ENCODE measurements around the gene TMEM132D. TPM values are rescaled to one million over a fixed set of nuclear protein-coding genes. Genes with fewer than 3 reads are reported as not detected.

Gene TMEM132D
- total RNA-seq, 1 donor from 2014 or later: 1.6 TPM

GRCh38 chr12:129873833-129874208 lies 30.0 kb downstream of the TMEM132D start:
- peaks cover 0 to 4% (median 4%) of the 10 kb centered on the region in 3 donors for H3K9me3 ChIP-seq (ENCODE audit: control insufficient read depth in 3 of 3, low read length in 3 of 3)
- no peak overlapping the region for H3K4me3 ChIP-seq (ENCODE audit: low read length in 3 of 3)
- peaks cover 0 to 4% (median 0%) of the 10 kb centered on the region in 3 donors for H3K27me3 ChIP-seq (ENCODE audit: control insufficient read depth in 3 of 3, insufficient read depth in 3 of 3, low read length in 3 of 3)
- no peaks in the 10 kb centered on the region for H3K36me3 ChIP-seq (ENCODE audit: control insufficient read depth in 3 of 3, insufficient read depth in 3 of 3, low read length in 3 of 3)
- no peak overlapping the region for H3K9ac ChIP-seq (ENCODE audit: low read depth in 1 of 3, low read length in 3 of 3)
- no peak overlapping the region for H3K27ac ChIP-seq (ENCODE audit: low read depth, low read length)
- H3K4me1 ChIP-seq (ENCODE audit: control insufficient read depth in 3 of 3, insufficient read depth in 3 of 3, low read length in 3 of 3): no peaks in the 10 kb centered on the region

- Histone ChIP-seq H3K4me3 (ENCODE audit: low read length in 3 of 3) (no peak overlapping the region), H3K9me3 (ENCODE audit: control insufficient read depth in 3 of 3, low read length in 3 of 3) (peaks cover 0 to 4% (median 4%) of the 10 kb centered on the region in 3 donors), H3K36me3 (ENCODE audit: control insufficient read depth in 3 of 3, insufficient read depth in 3 of 3, low read length in 3 of 3) (no peaks in the 10 kb centered on the region), H3K9ac (ENCODE audit: low read depth in 1 of 3, low read length in 3 of 3) (no peak overlapping the region), H3K27me3 (ENCODE audit: control insufficient read depth in 3 of 3, insufficient read depth in 3 of 3, low read length in 3 of 3) (peaks cover 0 to 4% (median 0%) of the 10 kb centered on the region in 3 donors), H3K4me1 (ENCODE audit: control insufficient read depth in 3 of 3, insufficient read depth in 3 of 3, low read length in 3 of 3) (no peaks in the 10 kb centered on the region), H3K27ac (ENCODE audit: low read depth, low read length) (no peak overlapping the region)
Measured at GRCh38 chr12:129873111-129873832, 30.6 kb downstream of the TMEM132D start.

- Histone ChIP-seq H3K4me3 (ENCODE audit: low read length in 3 of 3) (no peak overlapping the region), H3K9ac (ENCODE audit: low read depth in 1 of 3, low read length in 3 of 3) (no peak overlapping the region), H3K36me3 (ENCODE audit: control insufficient read depth in 3 of 3, insufficient read depth in 3 of 3, low read length in 3 of 3) (no peaks in the 10 kb centered on the region), H3K4me1 (ENCODE audit: control insufficient read depth in 3 of 3, insufficient read depth in 3 of 3, low read length in 3 of 3) (no peaks in the 10 kb centered on the region), H3K27me3 (ENCODE audit: control insufficient read depth in 3 of 3, insufficient read depth in 3 of 3, low read length in 3 of 3) (peaks cover 0 to 4% (median 0%) of the 10 kb centered on the region in 3 donors), H3K27ac (ENCODE audit: low read depth, low read length) (no peak overlapping the region), H3K9me3 (ENCODE audit: control insufficient read depth in 3 of 3, low read length in 3 of 3) (peaks cover 0 to 4% (median 4%) of the 10 kb centered on the region in 3 donors)
Measured at GRCh38 chr12:129871991-129872972, 31.5 kb downstream of the TMEM132D start.

- Histone ChIP-seq H3K27me3 (ENCODE audit: control insufficient read depth in 3 of 3, insufficient read depth in 3 of 3, low read length in 3 of 3) (no peaks in the 10 kb centered on the region), H3K9me3 (ENCODE audit: control insufficient read depth in 3 of 3, low read length in 3 of 3) (peaks cover 0 to 4% (median 0%) of the 10 kb centered on the region in 3 donors), H3K4me1 (ENCODE audit: control insufficient read depth in 3 of 3, insufficient read depth in 3 of 3, low read length in 3 of 3) (no peaks in the 10 kb centered on the region), H3K36me3 (ENCODE audit: control insufficient read depth in 3 of 3, insufficient read depth in 3 of 3, low read length in 3 of 3) (no peaks in the 10 kb centered on the region), H3K27ac (ENCODE audit: low read depth, low read length) (no peak overlapping the region), H3K4me3 (ENCODE audit: low read length in 3 of 3) (no peak overlapping the region), H3K9ac (ENCODE audit: low read depth in 1 of 3, low read length in 3 of 3) (no peak overlapping the region)
Measured at GRCh38 chr12:129870796-129871195, 33.0 kb downstream of the TMEM132D start.

- no peaks in the 10 kb centered on the region for H3K4me1 ChIP-seq (ENCODE audit: control insufficient read depth in 3 of 3, insufficient read depth in 3 of 3, low read length in 3 of 3)
- no peak overlapping the region for H3K4me3 ChIP-seq (ENCODE audit: low read length in 3 of 3)
- no peaks in the 10 kb centered on the region for H3K36me3 ChIP-seq (ENCODE audit: control insufficient read depth in 3 of 3, insufficient read depth in 3 of 3, low read length in 3 of 3)
- no peak overlapping the region for H3K27ac ChIP-seq (ENCODE audit: low read depth, low read length)
- H3K27me3 ChIP-seq (ENCODE audit: control insufficient read depth in 3 of 3, insufficient read depth in 3 of 3, low read length in 3 of 3): no peaks in the 10 kb centered on the region
- H3K9ac ChIP-seq (ENCODE audit: low read depth in 1 of 3, low read length in 3 of 3): no peak overlapping the region
- H3K9me3 ChIP-seq (ENCODE audit: control insufficient read depth in 3 of 3, low read length in 3 of 3): peaks cover 0 to 4% (median 0%) of the 10 kb centered on the region in 3 donors
Measured at GRCh38 chr12:129870136-129870535, 33.7 kb downstream of the TMEM132D start.

GRCh38 chr12:129868575-129868974 lies 35.2 kb downstream of the TMEM132D start:
- Histone ChIP-seq H3K27ac (ENCODE audit: low read depth, low read length) (no peak overlapping the region), H3K9ac (ENCODE audit: low read depth in 1 of 3, low read length in 3 of 3) (no peak overlapping the region), H3K4me1 (ENCODE audit: control insufficient read depth in 3 of 3, insufficient read depth in 3 of 3, low read length in 3 of 3) (no peaks in the 10 kb centered on the region), H3K9me3 (ENCODE audit: control insufficient read depth in 3 of 3, low read length in 3 of 3) (peaks cover 0 to 4% (median 0%) of the 10 kb centered on the region in 3 donors), H3K4me3 (ENCODE audit: low read length in 3 of 3) (no peak overlapping the region), H3K36me3 (ENCODE audit: control insufficient read depth in 3 of 3, insufficient read depth in 3 of 3, low read length in 3 of 3) (no peaks in the 10 kb centered on the region), H3K27me3 (ENCODE audit: control insufficient read depth in 3 of 3, insufficient read depth in 3 of 3, low read length in 3 of 3) (no peaks in the 10 kb centered on the region)

GRCh38 chr12:129863938-129864337 lies 39.9 kb downstream of the TMEM132D start:
- Histone ChIP-seq H3K9ac (ENCODE audit: low read depth in 1 of 3, low read length in 3 of 3) (no peak overlapping the region), H3K27me3 (ENCODE audit: control insufficient read depth in 3 of 3, insufficient read depth in 3 of 3, low read length in 3 of 3) (no peaks in the 10 kb centered on the region), H3K4me1 (ENCODE audit: control insufficient read depth in 3 of 3, insufficient read depth in 3 of 3, low read length in 3 of 3) (no peaks in the 10 kb centered on the region), H3K27ac (ENCODE audit: low read depth, low read length) (no peak overlapping the region), H3K9me3 (ENCODE audit: control insufficient read depth in 3 of 3, low read length in 3 of 3) (no peaks in the 10 kb centered on the region), H3K36me3 (ENCODE audit: control insufficient read depth in 3 of 3, insufficient read depth in 3 of 3, low read length in 3 of 3) (no peaks in the 10 kb centered on the region), H3K4me3 (ENCODE audit: low read length in 3 of 3) (no peak overlapping the region)

GRCh38 chr12:129862561-129863175 lies 41.2 kb downstream of the TMEM132D start:
- no peak overlapping the region for H3K4me3 ChIP-seq (ENCODE audit: low read length in 3 of 3)

DNA sequence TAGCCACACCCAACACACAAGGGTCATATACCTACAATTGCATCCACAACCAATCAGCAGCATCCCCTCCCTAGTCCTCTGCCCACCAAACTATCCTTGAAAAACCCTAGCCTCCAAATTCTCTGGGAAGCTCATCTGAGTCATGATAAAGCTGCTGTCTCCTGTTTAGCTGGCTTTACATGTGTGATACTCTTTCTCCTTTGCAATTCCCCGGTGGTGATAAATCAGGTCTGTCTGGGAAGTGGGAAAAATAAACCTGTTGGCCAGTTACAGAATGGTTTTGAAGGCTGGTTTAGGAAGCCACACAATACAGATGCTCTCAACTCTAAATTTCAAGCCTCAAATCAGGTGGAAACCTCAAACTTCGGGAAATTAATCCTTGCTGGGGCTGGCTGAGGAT lies 41.9 kb downstream of the TMEM132D start:
- H3K9ac ChIP-seq (ENCODE audit: low read depth in 1 of 3, low read length in 3 of 3): no peak overlapping the region

More at GRCh38 chr12:129862561-129863175, 41.2 kb downstream of the TMEM132D start:
- Histone ChIP-seq H3K9ac (ENCODE audit: low read depth in 1 of 3, low read length in 3 of 3) (no peak overlapping the region), H3K4me1 (ENCODE audit: control insufficient read depth in 3 of 3, insufficient read depth in 3 of 3, low read length in 3 of 3) (no peaks in the 10 kb centered on the region), H3K27ac (ENCODE audit: low read depth, low read length) (no peak overlapping the region), H3K36me3 (ENCODE audit: control insufficient read depth in 3 of 3, insufficient read depth in 3 of 3, low read length in 3 of 3) (no peaks in the 10 kb centered on the region), H3K27me3 (ENCODE audit: control insufficient read depth in 3 of 3, insufficient read depth in 3 of 3, low read length in 3 of 3) (no peaks in the 10 kb centered on the region), H3K9me3 (ENCODE audit: control insufficient read depth in 3 of 3, low read length in 3 of 3) (no peaks in the 10 kb centered on the region)

More for the DNA sequence above, 41.9 kb downstream of the TMEM132D start:
- Histone ChIP-seq H3K27me3 (ENCODE audit: control insufficient read depth in 3 of 3, insufficient read depth in 3 of 3, low read length in 3 of 3) (no peaks in the 10 kb centered on the region), H3K9me3 (ENCODE audit: control insufficient read depth in 3 of 3, low read length in 3 of 3) (no peaks in the 10 kb centered on the region), H3K4me3 (ENCODE audit: low read length in 3 of 3) (no peak overlapping the region), H3K4me1 (ENCODE audit: control insufficient read depth in 3 of 3, insufficient read depth in 3 of 3, low read length in 3 of 3) (no peaks in the 10 kb centered on the region), H3K36me3 (ENCODE audit: control insufficient read depth in 3 of 3, insufficient read depth in 3 of 3, low read length in 3 of 3) (no peaks in the 10 kb centered on the region), H3K27ac (ENCODE audit: low read depth, low read length) (no peak overlapping the region)
